H9 (cell line): ENCODE data around the gene WFDC12. TPM values are rescaled to one million over a fixed set of nuclear protein-coding genes. Genes with fewer than 3 reads are reported as not detected.

Experiments
- DNase-seq: peaks from one replicate; pipeline ENCODE4 v3.0.0-alpha.2; 2017
- H2AFZ ChIP-seq: one replicate; pipeline ENCODE4 v1.6.1; 2013; ENCODE audit warnings: mild to moderate bottlenecking, low read length, control low read depth, moderate library complexity
- H2AK5ac ChIP-seq: 2 replicates; pipeline ENCODE4 v1.6.1; 2013; ENCODE audit warnings: low read length, control low read depth, mixed read lengths; ENCODE audit not compliant: insufficient read length
- H2BK120ac ChIP-seq: one replicate; pipeline ENCODE4 v1.6.1; 2013; ENCODE audit warnings: low read depth, mild to moderate bottlenecking, low read length, control low read depth, inconsistent platforms; ENCODE audit not compliant: poor library complexity, severe bottlenecking
- H2BK12ac ChIP-seq: 2 replicates; pipeline ENCODE4 v1.6.1; 2013; ENCODE audit warnings: low read length, control low read depth, mixed read lengths, low read depth; ENCODE audit not compliant: insufficient read length
- H2BK15ac ChIP-seq: 2 replicates; pipeline ENCODE4 v1.6.1; 2013; ENCODE audit warnings: low read depth, low read length, control low read depth
- H2BK20ac ChIP-seq: one replicate; pipeline ENCODE4 v1.6.1; 2013; ENCODE audit warnings: low read depth, mild to moderate bottlenecking, low read length, control low read depth, inconsistent platforms; ENCODE audit not compliant: poor library complexity, severe bottlenecking
- H2BK5ac ChIP-seq: 2 replicates; pipeline ENCODE4 v1.6.1; 2013; ENCODE audit warnings: low read length, control low read depth, mixed read lengths; ENCODE audit not compliant: insufficient read length
- H3K14ac ChIP-seq: 2 replicates; pipeline ENCODE4 v1.6.1; 2013; ENCODE audit warnings: low read length, control low read depth; ENCODE audit not compliant: insufficient read depth
- H3K18ac ChIP-seq: 2 replicates; pipeline ENCODE4 v1.6.1; 2013; ENCODE audit warnings: low read depth, mild to moderate bottlenecking, mixed read lengths, low read length, control low read depth; ENCODE audit not compliant: insufficient read length
- H3K23ac ChIP-seq: 2 replicates; pipeline ENCODE4 v1.6.1; 2013; ENCODE audit warnings: low read length, control low read depth, mixed read lengths, low read depth; ENCODE audit not compliant: insufficient read length
- H3K23me2 ChIP-seq: 2 replicates; pipeline ENCODE4 v1.6.1; 2013; ENCODE audit warnings: low read depth, mild to moderate bottlenecking, mixed read lengths, low read length, control low read depth; ENCODE audit not compliant: insufficient read length, poor library complexity, severe bottlenecking
- H3K27ac ChIP-seq: 2 replicates; pipeline ENCODE4 v1.5.1; 2013; ENCODE audit warnings: low read length, control low read depth, mixed read lengths, low read depth; ENCODE audit not compliant: insufficient read length
- H3K27me3 ChIP-seq: 2 replicates; pipeline ENCODE4 v1.6.1; 2013; ENCODE audit warnings: low read length, control low read depth, inconsistent platforms; ENCODE audit not compliant: insufficient read depth
- H3K4ac ChIP-seq: 2 replicates; pipeline ENCODE4 v1.6.1; 2013; ENCODE audit warnings: low read depth, mild to moderate bottlenecking, control low read depth, inconsistent platforms, low read length, moderate library complexity
- H3K4me1 ChIP-seq: 2 replicates; pipeline ENCODE4 v1.6.1; 2013; ENCODE audit warnings: low read length, control low read depth, inconsistent platforms; ENCODE audit not compliant: insufficient read depth
- H3K4me2 ChIP-seq: 2 replicates; pipeline ENCODE4 v1.6.1; 2013; ENCODE audit warnings: low read length, control low read depth, mixed read lengths; ENCODE audit not compliant: insufficient read length, insufficient read depth
- H3K56ac ChIP-seq: 2 replicates; pipeline ENCODE4 v1.6.1; 2013; ENCODE audit warnings: low read depth, mild to moderate bottlenecking, mixed read lengths, low read length, control low read depth; ENCODE audit not compliant: insufficient read length
- H3K79me1 ChIP-seq: 2 replicates; pipeline ENCODE4 v1.6.1; 2013; ENCODE audit warnings: low read depth, mild to moderate bottlenecking, moderate library complexity, low read length, control low read depth, inconsistent platforms; ENCODE audit not compliant: insufficient read depth, poor library complexity, severe bottlenecking
- H3K79me2 ChIP-seq: 2 replicates; pipeline ENCODE4 v1.6.1; 2013; ENCODE audit warnings: low read length, control low read depth, inconsistent platforms; ENCODE audit not compliant: insufficient read depth
- H3K9ac ChIP-seq: 2 replicates; pipeline ENCODE4 v1.6.1; 2013; ENCODE audit warnings: low read length, control low read depth, mixed read lengths; ENCODE audit not compliant: insufficient read length; ENCODE audit errors: extremely low read depth
- H3K9me3 ChIP-seq: one replicate; pipeline ENCODE4 v1.6.1; 2013; ENCODE audit warnings: low read depth, low read length, inconsistent platforms; ENCODE audit not compliant: control insufficient read depth
- H3T11ph ChIP-seq: one replicate; pipeline ENCODE4 v1.6.1; 2013; ENCODE audit warnings: mild to moderate bottlenecking, low read length, control low read depth, inconsistent platforms
- H4K20me1 ChIP-seq: one replicate; pipeline ENCODE4 v1.6.1; 2013; ENCODE audit not compliant: control insufficient read depth, insufficient read length, insufficient read depth
- H4K5ac ChIP-seq: 2 replicates; pipeline ENCODE4 v1.6.1; 2013; ENCODE audit warnings: low read depth, mild to moderate bottlenecking, mixed read lengths, low read length, control low read depth; ENCODE audit not compliant: insufficient read length
- H4K8ac ChIP-seq: replicated peaks from 2 replicates; pipeline ENCODE4 v1.6.1; 2013; ENCODE audit warnings: low read length, control low read depth, mixed read lengths, low read depth; ENCODE audit not compliant: insufficient read length
- H4K91ac ChIP-seq: 2 replicates; pipeline ENCODE4 v1.6.1; 2013; ENCODE audit warnings: low read depth, mild to moderate bottlenecking, moderate library complexity, mixed read lengths, low read length, control low read depth; ENCODE audit not compliant: insufficient read length
- H3K27ac Mint-ChIP-seq, 3 experiments: 2 replicates in 2 of 3; 3 replicates in 1 of 3; pipeline ENCODE4 v1.8.0; 2020 to 2021; ENCODE audit warnings: mixed read lengths in 3 of 3, mild to moderate bottlenecking in 1 of 3, moderate library complexity in 1 of 3
- H3K27me3 Mint-ChIP-seq: 2 replicates; pipeline ENCODE4 v1.8.0; 2021; ENCODE audit warnings: low read depth, mild to moderate bottlenecking, moderate library complexity, mixed read lengths
- H3K36me3 Mint-ChIP-seq, 3 experiments: 2 replicates in 2 of 3; 3 replicates in 1 of 3; pipeline ENCODE4 v1.8.0; 2020 to 2021; ENCODE audit warnings: low read depth in 3 of 3, mixed read lengths in 3 of 3; ENCODE audit not compliant: insufficient read depth in 1 of 3
- H3K4me1 Mint-ChIP-seq, 2 experiments: 2 replicates each; pipeline ENCODE4 v1.8.0; 2020; ENCODE audit warnings: mixed read lengths in 2 of 2
- H3K4me3 Mint-ChIP-seq, 2 experiments: 2 replicates in 1 of 2; 3 replicates in 1 of 2; pipeline ENCODE4 v1.8.0; 2020 to 2021; ENCODE audit warnings: mild to moderate bottlenecking in 2 of 2, mixed read lengths in 2 of 2, moderate library complexity in 1 of 2
- H3K9me3 Mint-ChIP-seq, 2 experiments: 2 replicates in 1 of 2; 3 replicates in 1 of 2; pipeline ENCODE4 v1.8.0; 2020; ENCODE audit warnings: mild to moderate bottlenecking in 2 of 2, mixed read lengths in 2 of 2, moderate library complexity in 1 of 2
- CTCF ChIP-seq: fragments of 200-600 bp; sonication (generic); conservative IDR thresholded peaks from 3 replicates; pipeline ENCODE4 v1.8.0; 2021; ENCODE audit warnings: antibody characterized with exemption, mild to moderate bottlenecking
- WGBS: extraction: QIAGEN DNeasy Blood & Tissue Kit; methylation state at CpG from one replicate; pipeline ENCODE4 v1.1.7; 2013; ENCODE audit warnings: missing lambda C conversion rate, low lambda C conversion rate, mixed read lengths; ENCODE audit not compliant: insufficient read length; ENCODE audit errors: extremely low coverage; 5-methylcytosine and 5-hydroxymethylcytosine counted together
- total RNA-seq: library from RNA; stranded (reverse); gene quantifications from 2 replicates; pipeline ENCODE4 v1.2.1, GENCODE V29; 2021

WFDC12 gene
- total RNA-seq, 1 experiment from 2014 or later = not detected

GRCh38 chr20:45098103-45098773, 26.0 kb downstream of the WFDC12 start:
- Histone ChIP-seq H3K9ac (no peak overlapping the region), H3K4ac (no peak overlapping the region), H3K27ac (no peak overlapping the region), H4K20me1 (no peaks in the 10 kb centered on the region), H2AFZ (no peak overlapping the region), H3K4me1 (no peaks in the 10 kb centered on the region; the same call in 1 of the 2 replicates), H3K4me2 (no peak overlapping the region), H2AK5ac (no peak overlapping the region), H4K5ac (no peak overlapping the region), H3K56ac (no peak overlapping the region), H2BK15ac (no peak overlapping the region), H3K9me3 (no peaks in the 10 kb centered on the region), H3K27me3 (no peaks in the 10 kb centered on the region; the same call in 1 of the 2 replicates), H2BK20ac (no peak overlapping the region), H3K23ac (no peak overlapping the region), H2BK12ac (no peak overlapping the region), H3T11ph (no peak overlapping the region), H3K23me2 (no peaks in the 10 kb centered on the region), H3K18ac (no peak overlapping the region), H4K8ac (no peak overlapping the region), H3K79me2 (no peaks in the 10 kb centered on the region), H4K91ac (no peak overlapping the region), H3K79me1 (no peaks in the 10 kb centered on the region), H2BK120ac (no peak overlapping the region), H2BK5ac (no peak overlapping the region), H3K14ac (no peak overlapping the region; the same call in 1 of the 2 replicates)
- peaks cover 0 to 4% of the 10 kb centered on the region in 2 experiments; a peak in 3 of 5 replicates for H3K9me3 Mint-ChIP-seq
- no CpG with 5 or more reads among the region's 91 CpGs for WGBS
- peaks cover 50% of the 10 kb centered on the region for H3K27me3 Mint-ChIP-seq
- peaks cover 2 to 4% (median 2%) of the 10 kb centered on the region in 3 experiments; a peak in 5 of 7 replicates for H3K36me3 Mint-ChIP-seq
- H3K27ac Mint-ChIP-seq = no peak overlapping the region
- H3K4me1 Mint-ChIP-seq = peaks cover 11% of the 10 kb centered on the region in 2 experiments
- peak overlapping the region in 1 of 2 experiments; percentile 56; a peak in 2 of 5 replicates for H3K4me3 Mint-ChIP-seq
- peak; percentile 88 for DNase-seq
- TF ChIP-seq CTCF = peak; percentile 61
